ENCODE results near the gene TK2.

The TK2 gene

GRCh38 chr16:66484453-66485213, 65.3 kb downstream of the TK2 start:
- no peak for ATAC-seq
- TF ChIP-seq TOX (CRISPR knock-in tag; IDR thresholded peaks at IDR 0.05; ENCODE audit: borderline replicate concordance), result no peak
- TF ChIP-seq CSDC2 (CRISPR knock-in tag; IDR thresholded peaks at IDR 0.05), result no peak
- TF ChIP-seq TSHZ2 (CRISPR knock-in tag; IDR thresholded peaks at IDR 0.05), result no peak
- TF ChIP-seq ZC3H10 (CRISPR knock-in tag; IDR thresholded peaks at IDR 0.05), result no peak
- TF ChIP-seq CREB5 (CRISPR knock-in tag; IDR thresholded peaks at IDR 0.05; ENCODE audit: low read depth), result no peak

- ATAC-seq, result peak; percentile 89
- no peak for TF ChIP-seq BACH2 (CRISPR knock-in tag; IDR thresholded peaks at IDR 0.05; ENCODE audit: borderline replicate concordance)
- TF ChIP-seq ESRRG (CRISPR knock-in tag; IDR thresholded peaks at IDR 0.05), result no peak
- TF ChIP-seq SNAI2 (CRISPR knock-in tag; IDR thresholded peaks at IDR 0.05), result no peak
- no peak for TF ChIP-seq TOX (CRISPR knock-in tag; IDR thresholded peaks at IDR 0.05; ENCODE audit: borderline replicate concordance)
- no peak for TF ChIP-seq ZNF8 (CRISPR knock-in tag; IDR thresholded peaks at IDR 0.05)
- TF ChIP-seq ARNTL (CRISPR knock-in tag; IDR thresholded peaks at IDR 0.05; ENCODE audit: borderline replicate concordance, low read depth), result no peak
- TF ChIP-seq ZC3H10 (CRISPR knock-in tag; IDR thresholded peaks at IDR 0.05), result no peak
- TF ChIP-seq POU6F1 (CRISPR knock-in tag; IDR thresholded peaks at IDR 0.05; ENCODE audit: borderline replicate concordance, low read depth), result no peak
- TF ChIP-seq RARB (CRISPR knock-in tag; IDR thresholded peaks at IDR 0.05), result no peak
- TF ChIP-seq CREB5 (CRISPR knock-in tag; IDR thresholded peaks at IDR 0.05; ENCODE audit: low read depth), result no peak
- TF ChIP-seq GLIS3 (CRISPR knock-in tag; IDR thresholded peaks at IDR 0.05), result no peak
- no peak for TF ChIP-seq CSDC2 (CRISPR knock-in tag; IDR thresholded peaks at IDR 0.05)
- TF ChIP-seq OSR1 (CRISPR knock-in tag; IDR thresholded peaks at IDR 0.05), result no peak
- TF ChIP-seq ZNF565 (CRISPR knock-in tag; conservative IDR thresholded peaks at IDR 0.05; ENCODE audit: low read depth), result no peak
- TF ChIP-seq PATZ1 (CRISPR knock-in tag; IDR thresholded peaks at IDR 0.05; ENCODE audit: borderline replicate concordance), result no peak
- no peak for TF ChIP-seq ZFP30 (CRISPR knock-in tag; IDR thresholded peaks at IDR 0.05)
- no peak for TF ChIP-seq TCF4 (CRISPR knock-in tag; IDR thresholded peaks at IDR 0.05; ENCODE audit: borderline replicate concordance)
- no peak for TF ChIP-seq ZNF70 (CRISPR knock-in tag; IDR thresholded peaks at IDR 0.05)
These were observed 66.1 kb downstream of the TK2 start for GRCh38 chr16:66483689-66484452.

GRCh38 chr16:66481943-66482390, 68.0 kb downstream of the TK2 start:
- TF ChIP-seq PPARA (CRISPR knock-in tag; IDR thresholded peaks at IDR 0.05; ENCODE audit: borderline replicate concordance) (no peak), PATZ1 (CRISPR knock-in tag; IDR thresholded peaks at IDR 0.05; ENCODE audit: borderline replicate concordance) (no peak), ESRRG (CRISPR knock-in tag; IDR thresholded peaks at IDR 0.05) (no peak), OSR1 (CRISPR knock-in tag; IDR thresholded peaks at IDR 0.05) (no peak), ZFP3 (CRISPR knock-in tag; IDR thresholded peaks at IDR 0.05) (no peak), POU6F1 (CRISPR knock-in tag; IDR thresholded peaks at IDR 0.05; ENCODE audit: borderline replicate concordance, low read depth) (no peak), RARB (CRISPR knock-in tag; IDR thresholded peaks at IDR 0.05) (no peak), ISL1 (CRISPR knock-in tag; IDR thresholded peaks at IDR 0.05) (no peak), CSDC2 (CRISPR knock-in tag; IDR thresholded peaks at IDR 0.05) (no peak), SNAI2 (CRISPR knock-in tag; IDR thresholded peaks at IDR 0.05) (no peak), TOX (CRISPR knock-in tag; IDR thresholded peaks at IDR 0.05; ENCODE audit: borderline replicate concordance) (no peak), ZNF565 (CRISPR knock-in tag; conservative IDR thresholded peaks at IDR 0.05; ENCODE audit: low read depth) (no peak), ARNTL (CRISPR knock-in tag; IDR thresholded peaks at IDR 0.05; ENCODE audit: borderline replicate concordance, low read depth) (no peak)
- ATAC-seq, result no peak

All from SK-N-SH treated with all-trans-retinoic acid at 6 μM for 48 hours (cell line).